Measurements from ENCODE around the gene ROS1. TPM values are rescaled to one million over a fixed set of nuclear protein-coding genes. Genes with fewer than 3 reads are reported as not detected.

The ROS1 gene
- total RNA-seq, 1 donor from 2014 or later = not detected

GRCh38 chr6:117389227-117390057 lies 36.3 kb downstream of the ROS1 start:
- Mint-ChIP-seq H3K9me3 (no peaks in the 10 kb centered on the region), H3K36me3 (ENCODE audit: low read depth) (no peaks in the 10 kb centered on the region), H3K27ac (ENCODE audit: unreplicated experiment) (no peak overlapping the region), H3K4me1 (no peaks in the 10 kb centered on the region), H3K27me3 (ENCODE audit: low read depth) (no peaks in the 10 kb centered on the region), H3K4me3 (no peak overlapping the region)
- DNase-seq (ENCODE audit: low read depth, low spot score) = no peak
- TF ChIP-seq CTCF (conservative IDR thresholded peaks at IDR 0.05) = no peak

GRCh38 chr6:117387454-117387974 lies 38.2 kb downstream of the ROS1 start:
- Mint-ChIP-seq H3K4me3 (no peak overlapping the region), H3K36me3 (ENCODE audit: low read depth) (no peaks in the 10 kb centered on the region), H3K9me3 (no peaks in the 10 kb centered on the region), H3K27ac (ENCODE audit: unreplicated experiment) (no peak overlapping the region), H3K27me3 (ENCODE audit: low read depth) (no peaks in the 10 kb centered on the region), H3K4me1 (no peaks in the 10 kb centered on the region)
- TF ChIP-seq CTCF (conservative IDR thresholded peaks at IDR 0.05) = no peak
- no peak for DNase-seq (ENCODE audit: low read depth, low spot score)

- H3K4me3 Mint-ChIP-seq = no peak overlapping the region
- H3K27ac Mint-ChIP-seq (ENCODE audit: unreplicated experiment) = no peak overlapping the region
- DNase-seq (ENCODE audit: low read depth, low spot score) = no peak
- H3K4me1 Mint-ChIP-seq = no peaks in the 10 kb centered on the region
- no peak for TF ChIP-seq CTCF (conservative IDR thresholded peaks at IDR 0.05)
- H3K27me3 Mint-ChIP-seq (ENCODE audit: low read depth) = no peaks in the 10 kb centered on the region
- no peaks in the 10 kb centered on the region for H3K36me3 Mint-ChIP-seq (ENCODE audit: low read depth)
- H3K9me3 Mint-ChIP-seq = no peaks in the 10 kb centered on the region
Measured at GRCh38 chr6:117384659-117385058, 41.1 kb downstream of the ROS1 start.

GRCh38 chr6:117381749-117382148 lies 44.0 kb downstream of the ROS1 start:
- TF ChIP-seq CTCF (conservative IDR thresholded peaks at IDR 0.05) = no peak
- Mint-ChIP-seq H3K9me3 (peaks cover 5% of the 10 kb centered on the region), H3K27me3 (ENCODE audit: low read depth) (no peaks in the 10 kb centered on the region), H3K27ac (ENCODE audit: unreplicated experiment) (no peak overlapping the region), H3K4me1 (no peaks in the 10 kb centered on the region), H3K4me3 (no peak overlapping the region), H3K36me3 (ENCODE audit: low read depth) (no peaks in the 10 kb centered on the region)
- DNase-seq (ENCODE audit: low read depth, low spot score) = no peak

GRCh38 chr6:117380298-117380697 lies 45.4 kb downstream of the ROS1 start:
- TF ChIP-seq CTCF (conservative IDR thresholded peaks at IDR 0.05) = no peak
- Mint-ChIP-seq H3K4me1 (no peaks in the 10 kb centered on the region), H3K36me3 (ENCODE audit: low read depth) (no peaks in the 10 kb centered on the region), H3K27ac (ENCODE audit: unreplicated experiment) (no peak overlapping the region), H3K4me3 (no peak overlapping the region), H3K9me3 (peaks cover 5% of the 10 kb centered on the region), H3K27me3 (ENCODE audit: low read depth) (no peaks in the 10 kb centered on the region)
- no peak for DNase-seq (ENCODE audit: low read depth, low spot score)

Data from neural crest cell (in vitro differentiated cells).